Medulla oblongata (tissue), 1 donor: Measurements from ENCODE around the gene SMARCA4.

Experiments
- DNase-seq: peaks from one replicate; pipeline ENCODE4 v3.0.0-alpha.2; 2015; ENCODE audit errors: extremely low spot score

SMARCA4 gene

DNA sequence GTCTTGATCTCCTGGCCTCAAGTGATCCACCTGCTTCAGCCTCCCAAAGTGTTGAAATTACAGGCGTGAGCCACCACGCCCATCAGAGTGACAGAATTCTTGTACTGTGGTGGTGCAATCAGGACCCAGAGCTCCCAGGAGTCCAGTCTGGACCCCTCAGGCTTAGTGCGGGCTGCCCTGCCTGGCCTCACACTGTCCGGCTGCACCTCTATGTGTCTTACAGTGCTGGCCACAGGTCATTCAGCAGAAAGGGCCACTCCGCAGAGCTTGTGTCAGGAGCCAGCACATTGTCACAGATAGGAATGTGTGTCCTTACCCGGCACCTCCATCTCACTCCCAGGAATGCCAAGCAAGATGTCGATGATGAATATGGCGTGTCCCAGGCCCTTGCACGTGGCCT lies 49.2 kb downstream of the SMARCA4 start:
- DNase-seq, result no peak

DNA sequence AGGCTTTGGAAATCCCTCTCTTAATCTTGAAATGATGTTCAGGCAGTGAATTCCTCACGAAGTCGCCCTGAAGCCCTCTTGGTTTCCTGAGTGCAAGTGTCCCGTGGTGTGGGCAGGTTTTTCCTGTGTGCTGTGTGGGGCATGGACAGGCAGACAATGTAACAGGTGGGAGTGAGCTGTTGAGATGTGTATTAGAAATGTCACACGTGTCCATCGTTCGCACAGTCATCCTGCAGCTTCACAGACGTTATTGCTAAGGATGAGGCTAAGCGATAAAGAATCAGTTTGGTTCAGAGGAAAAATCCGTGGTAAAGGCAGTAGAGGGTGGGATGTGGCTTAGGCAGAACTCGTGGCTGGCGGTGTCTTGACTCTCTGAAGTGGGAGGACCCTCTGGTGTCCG lies 51.7 kb downstream of the SMARCA4 start:
- DNase-seq, result no peak

DNA sequence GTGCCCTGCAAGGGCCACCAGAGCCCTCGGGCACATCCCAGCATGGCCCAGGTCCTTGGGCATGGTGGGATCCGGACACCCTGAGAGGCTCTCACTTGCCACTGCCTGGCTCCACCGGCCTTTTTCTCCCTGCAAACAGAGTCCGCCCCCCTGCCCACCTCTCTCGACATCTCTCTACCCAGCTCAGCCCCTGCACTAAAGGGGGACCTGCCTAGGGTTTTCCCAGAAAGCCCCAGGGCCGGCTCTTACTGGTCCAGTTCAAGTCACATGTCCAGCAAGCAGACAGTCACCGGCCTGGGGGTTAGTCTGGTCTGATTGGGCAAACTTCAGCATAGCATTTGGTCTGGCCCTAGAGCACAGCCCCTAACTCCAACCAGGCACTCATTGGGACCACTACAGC lies 52.9 kb downstream of the SMARCA4 start:
- no peak for DNase-seq

DNA sequence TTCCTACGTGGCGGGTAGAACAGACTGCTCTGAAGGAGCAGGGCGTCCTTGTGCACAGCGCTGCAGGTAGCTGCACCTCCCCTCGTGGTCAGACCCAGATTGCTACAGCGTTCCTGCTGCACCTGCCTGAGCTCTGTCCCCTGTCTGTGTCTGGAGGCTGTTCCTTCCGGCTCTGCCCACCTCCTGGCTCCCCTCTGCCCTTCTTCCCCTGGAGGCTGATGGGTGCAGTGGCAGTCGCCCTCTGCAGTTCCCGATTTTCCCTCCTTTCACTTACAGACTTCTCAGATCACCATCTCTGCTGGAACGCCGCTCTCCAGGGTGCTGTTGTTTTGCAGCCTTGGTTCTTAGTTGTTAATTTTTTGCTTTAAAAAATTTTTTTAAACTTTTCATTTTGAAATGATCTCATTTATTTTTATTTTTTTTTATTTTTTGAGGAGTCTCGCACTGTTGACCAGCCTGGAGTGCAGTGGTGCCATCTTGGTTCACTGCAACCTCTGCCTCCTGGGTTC lies 53.6 kb downstream of the SMARCA4 start:
- DNase-seq, result no peak

DNA sequence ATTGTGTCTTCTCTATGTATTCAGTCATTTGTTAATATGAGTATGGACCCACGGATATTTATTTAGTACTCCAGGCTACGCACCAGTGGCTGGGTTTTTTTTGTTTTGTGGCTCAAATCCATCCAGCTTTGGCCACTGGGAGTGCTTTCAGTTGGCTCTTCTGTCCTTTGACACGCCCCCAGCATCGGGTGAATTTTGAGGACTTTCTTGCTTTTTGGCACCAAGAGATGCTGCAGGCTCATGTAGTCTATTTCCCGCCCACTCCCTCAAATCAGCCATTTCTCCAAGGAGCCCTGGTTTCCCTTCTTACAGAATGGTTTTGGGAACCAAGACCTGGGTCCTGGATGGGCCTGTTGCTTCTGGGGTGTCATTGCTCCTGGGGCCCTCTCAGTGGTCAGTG lies 55.8 kb downstream of the SMARCA4 start:
- DNase-seq, result no peak

DNA sequence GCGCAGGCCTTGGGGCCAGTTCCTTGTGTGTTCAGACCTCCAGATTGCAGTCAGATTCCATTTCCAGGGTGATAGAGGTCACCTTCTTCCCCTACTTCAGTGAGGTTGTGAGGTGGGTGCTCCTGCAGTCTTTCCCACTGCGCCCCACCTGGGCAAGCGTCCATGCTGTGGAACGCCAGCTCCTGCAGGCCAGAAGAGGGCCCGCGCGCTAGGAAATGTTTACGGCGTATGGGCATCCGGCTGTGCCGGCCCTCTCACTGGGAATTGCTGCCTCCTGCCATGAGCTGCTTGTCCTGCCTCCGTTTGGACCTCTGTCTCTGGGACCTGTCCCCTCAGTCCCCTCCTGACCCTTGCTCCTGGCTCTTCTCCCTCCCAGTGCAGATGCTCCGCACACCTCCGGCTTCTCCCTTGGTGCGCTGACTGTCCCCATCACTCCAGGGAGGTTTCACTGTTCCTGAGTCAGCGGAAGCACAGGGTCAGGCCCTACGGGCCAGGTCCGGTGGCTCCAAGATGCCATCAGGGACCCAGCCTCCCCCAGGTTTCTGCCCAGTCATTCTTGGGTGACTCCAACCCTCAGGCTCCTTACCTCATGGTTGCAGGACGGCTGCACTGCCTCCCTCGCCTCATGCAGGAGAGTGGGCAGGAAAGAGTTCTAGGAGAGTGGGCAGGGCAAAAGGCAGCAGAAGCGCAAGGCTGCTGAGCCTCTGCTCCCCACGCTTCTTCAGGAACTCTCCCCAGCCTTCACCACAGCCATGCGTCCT lies 56.6 kb downstream of the SMARCA4 start:
- DNase-seq, result no peak

DNA sequence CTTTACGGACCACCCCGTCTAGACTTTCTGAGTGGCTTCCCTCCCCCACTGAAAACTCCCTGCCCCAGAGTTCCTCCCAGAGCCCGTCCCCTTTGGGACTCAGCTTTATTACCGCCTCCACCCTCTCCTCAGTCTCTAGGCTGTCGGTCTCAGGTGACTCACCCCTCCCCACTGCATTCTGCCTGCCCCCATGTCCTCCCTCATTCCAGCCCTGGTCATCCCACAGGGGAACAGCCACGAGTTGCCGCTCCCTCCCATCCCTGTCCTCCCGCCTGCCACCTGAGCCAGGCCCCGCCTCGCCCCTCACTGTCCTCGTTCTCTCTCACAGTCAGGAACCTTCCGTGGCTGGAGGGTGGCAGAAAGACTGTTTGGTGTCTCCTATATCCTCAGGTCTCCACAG lies 57.3 kb downstream of the SMARCA4 start:
- no peak for DNase-seq

DNA sequence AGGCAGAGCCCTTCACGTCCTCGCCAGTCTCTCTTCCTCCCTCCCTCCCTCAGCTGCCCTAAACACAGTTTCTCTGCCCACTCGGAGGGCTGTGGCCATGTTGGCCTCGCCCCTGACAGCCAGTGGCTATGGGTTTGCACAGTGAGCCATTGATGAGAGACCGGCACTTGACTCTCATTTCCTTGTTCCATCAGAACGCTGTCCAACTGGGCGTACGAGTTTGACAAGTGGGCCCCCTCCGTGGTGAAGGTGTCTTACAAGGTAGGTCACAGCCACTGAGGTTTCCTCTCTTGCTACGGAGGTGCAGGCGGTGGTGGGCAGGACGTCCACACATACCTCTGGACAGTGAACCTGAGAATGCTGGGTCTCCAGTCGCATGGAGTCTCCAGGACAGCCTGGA lies 57.9 kb downstream of the SMARCA4 start:
- no peak for DNase-seq

DNA sequence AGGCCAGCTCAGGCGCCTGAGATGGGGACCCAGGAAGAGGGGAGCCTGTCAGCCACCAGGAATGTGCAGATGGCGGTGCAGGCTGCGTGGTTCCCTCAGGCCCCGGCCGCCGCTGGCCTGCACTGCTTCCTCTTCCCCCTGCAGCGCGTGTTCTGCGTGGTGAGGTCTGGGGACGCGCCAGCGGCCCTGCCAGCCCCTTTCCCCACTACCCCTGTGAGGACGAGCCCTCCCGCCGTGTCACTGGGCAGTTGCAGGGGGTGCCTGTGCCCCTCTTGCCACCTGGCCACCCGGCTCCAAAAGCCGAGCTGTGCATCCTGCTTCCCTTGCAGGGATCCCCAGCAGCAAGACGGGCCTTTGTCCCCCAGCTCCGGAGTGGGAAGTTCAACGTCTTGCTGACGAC lies 58.4 kb downstream of the SMARCA4 start:
- DNase-seq, result no peak

DNA sequence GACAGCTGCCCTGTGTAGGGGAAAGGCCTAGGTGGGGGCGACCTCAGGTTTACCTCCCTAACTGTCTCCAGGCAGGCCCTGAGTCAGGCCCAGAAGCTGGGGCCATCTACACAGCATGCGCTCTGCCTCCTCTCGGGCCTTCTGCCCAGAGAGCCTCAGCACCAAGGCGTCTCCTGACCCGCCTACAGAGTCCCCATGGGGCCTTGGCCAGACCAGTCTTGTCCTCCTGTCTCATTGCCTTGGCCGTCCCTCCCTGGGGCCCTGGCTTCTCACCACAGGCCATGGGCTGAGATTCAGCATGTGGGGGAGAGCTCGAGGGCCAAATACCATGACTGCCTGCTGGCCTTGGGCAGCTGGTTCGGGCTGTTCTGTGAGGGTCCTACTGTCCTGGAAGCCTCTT lies 59.0 kb downstream of the SMARCA4 start:
- DNase-seq, result peak; percentile 77

DNA sequence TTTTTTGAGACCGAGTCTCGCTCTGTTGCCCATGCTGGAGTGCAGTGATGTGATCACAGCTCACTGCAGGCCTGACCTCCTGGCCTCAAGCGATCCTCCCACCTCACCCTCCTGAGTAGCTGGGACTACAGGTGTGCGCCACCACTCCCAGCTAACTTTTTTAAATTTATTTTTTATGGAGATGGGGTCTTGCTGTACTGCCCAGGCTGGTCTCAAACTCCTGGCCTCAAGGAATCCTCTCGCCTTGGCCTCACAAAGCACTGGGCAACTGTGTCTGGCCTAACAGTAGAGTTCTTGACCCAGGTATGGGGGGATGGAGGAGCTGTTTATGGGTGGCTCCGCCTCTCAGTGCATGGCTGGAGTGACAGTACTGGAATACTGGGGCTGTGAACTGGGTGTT lies 59.6 kb downstream of the SMARCA4 start:
- no peak for DNase-seq

DNA sequence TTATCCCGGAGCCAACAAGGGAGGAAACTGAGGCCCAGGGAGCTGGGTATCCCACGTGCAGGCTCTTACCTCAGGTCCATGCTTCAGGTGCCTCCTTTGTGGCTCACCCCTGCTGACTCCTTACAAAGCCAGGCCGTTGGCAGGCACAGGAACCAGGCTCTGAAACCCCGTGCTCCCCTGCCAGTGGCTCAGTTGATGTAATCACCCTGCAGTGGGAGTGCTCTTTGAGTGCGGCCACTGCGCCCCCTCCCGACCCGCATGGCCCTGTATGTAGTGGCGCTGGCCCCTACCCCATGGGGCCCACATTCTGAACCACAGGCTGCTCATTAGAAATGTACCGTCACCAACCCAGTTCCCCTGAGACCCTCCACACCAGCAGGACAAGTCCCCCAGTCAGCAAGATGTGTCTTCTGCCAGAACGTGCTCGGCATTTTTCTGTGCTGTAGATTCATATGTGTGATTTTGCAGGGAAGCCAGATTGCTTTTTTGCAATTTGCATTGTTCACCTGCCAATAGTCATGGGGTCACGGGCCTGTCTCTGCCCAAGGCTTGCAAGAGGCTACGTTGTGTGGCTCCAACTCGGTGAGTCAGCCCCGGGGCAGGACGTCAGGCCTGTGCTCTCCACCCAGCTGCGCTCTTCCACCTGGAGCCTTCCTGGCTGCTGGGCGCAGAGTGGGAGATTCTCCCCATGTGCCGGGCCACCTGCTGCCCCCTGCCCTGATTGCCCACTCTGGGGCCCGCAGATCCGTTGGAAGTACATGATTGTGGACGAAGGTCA lies 60.3 kb downstream of the SMARCA4 start:
- DNase-seq, result peak; percentile 27

DNA sequence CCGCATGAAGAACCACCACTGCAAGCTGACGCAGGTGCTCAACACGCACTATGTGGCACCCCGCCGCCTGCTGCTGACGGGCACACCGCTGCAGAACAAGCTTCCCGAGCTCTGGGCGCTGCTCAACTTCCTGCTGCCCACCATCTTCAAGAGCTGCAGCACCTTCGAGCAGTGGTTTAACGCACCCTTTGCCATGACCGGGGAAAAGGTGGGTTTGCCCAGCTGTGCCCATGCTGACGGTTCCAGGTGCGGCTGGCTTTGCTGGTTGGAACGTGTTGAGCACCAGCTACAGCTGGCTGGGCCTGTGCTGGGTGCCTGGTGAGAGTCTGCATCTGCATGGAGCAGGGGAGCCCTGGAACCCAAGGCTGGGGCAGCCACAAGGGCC lies 60.9 kb downstream of the SMARCA4 start:
- no peak for DNase-seq

DNA sequence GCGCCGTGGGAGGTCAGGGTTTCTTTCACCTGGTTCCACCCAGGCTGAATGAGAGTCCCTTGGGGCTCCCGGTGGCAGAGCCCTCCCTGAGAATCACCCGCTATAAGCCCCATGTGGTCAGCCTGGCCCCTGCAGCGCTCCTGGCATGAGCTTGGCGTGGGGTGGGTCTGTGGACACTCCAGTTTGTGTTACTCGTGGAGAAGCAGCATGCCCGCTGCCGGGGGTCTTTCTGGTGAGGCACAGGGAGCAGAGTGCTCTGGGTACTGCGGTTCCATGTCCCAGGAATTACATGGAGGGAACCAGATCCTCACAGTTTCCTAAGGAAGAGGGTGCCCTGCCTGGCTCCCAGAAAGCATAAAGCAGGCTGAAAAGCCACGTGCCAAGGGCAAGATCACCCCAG lies 62.2 kb downstream of the SMARCA4 start:
- DNase-seq, result no peak

DNA sequence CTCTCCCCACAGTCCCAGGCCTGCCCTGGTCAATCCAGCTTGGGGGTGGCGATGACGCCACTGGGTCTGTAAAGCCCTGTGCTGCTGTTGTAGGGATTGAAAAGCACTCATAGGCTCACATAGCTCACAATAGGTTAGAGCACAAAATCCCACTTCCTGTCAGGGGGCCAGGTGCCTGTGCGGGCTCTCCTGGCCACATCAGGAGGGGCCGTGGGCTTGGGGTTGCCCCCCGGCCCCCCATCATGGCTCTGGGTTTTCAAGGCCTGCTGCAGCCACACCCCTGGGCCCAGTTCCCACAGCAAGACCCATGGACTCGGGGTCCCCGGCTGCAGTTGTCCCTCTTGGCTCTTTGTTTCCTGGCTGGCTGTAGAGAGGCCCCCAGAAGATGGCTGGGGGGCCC lies 62.9 kb downstream of the SMARCA4 start:
- no peak for DNase-seq

DNA sequence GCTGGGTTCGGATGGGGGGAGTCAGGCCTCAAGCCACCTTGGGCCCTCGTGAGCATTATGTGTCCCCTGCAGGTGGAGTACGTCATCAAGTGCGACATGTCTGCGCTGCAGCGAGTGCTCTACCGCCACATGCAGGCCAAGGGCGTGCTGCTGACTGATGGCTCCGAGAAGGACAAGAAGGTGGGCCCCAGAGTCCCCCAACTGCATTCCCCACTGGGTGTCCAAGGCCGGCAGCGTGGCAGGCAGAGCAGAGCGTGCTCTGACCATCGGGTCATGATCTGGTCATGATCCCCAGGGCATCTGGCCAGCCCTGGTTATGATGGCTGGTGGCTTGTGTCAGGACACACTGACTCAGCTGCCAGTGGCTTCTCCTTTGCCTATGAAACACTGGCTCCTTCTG lies 63.4 kb downstream of the SMARCA4 start:
- DNase-seq, result no peak

DNA sequence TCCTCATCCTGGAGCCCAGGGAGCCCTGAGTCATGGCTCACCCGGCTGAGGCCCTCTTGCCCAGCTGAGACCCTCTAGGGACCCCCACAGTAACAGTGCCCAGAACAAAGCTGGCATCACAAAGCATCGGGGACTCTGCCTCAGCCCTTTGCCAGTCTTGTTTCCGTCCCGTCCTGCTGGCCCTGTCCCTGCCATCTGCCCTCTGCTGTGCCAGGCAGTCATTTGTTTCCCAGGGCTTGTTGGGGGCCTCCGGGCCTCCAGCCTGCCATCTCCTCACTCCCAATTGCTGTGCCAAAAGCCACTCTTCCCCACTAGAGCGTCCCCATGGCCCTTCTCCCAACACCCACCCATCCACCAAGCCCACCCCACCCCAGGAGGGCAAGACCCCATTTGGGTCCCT lies 64.2 kb downstream of the SMARCA4 start:
- DNase-seq, result no peak

DNA sequence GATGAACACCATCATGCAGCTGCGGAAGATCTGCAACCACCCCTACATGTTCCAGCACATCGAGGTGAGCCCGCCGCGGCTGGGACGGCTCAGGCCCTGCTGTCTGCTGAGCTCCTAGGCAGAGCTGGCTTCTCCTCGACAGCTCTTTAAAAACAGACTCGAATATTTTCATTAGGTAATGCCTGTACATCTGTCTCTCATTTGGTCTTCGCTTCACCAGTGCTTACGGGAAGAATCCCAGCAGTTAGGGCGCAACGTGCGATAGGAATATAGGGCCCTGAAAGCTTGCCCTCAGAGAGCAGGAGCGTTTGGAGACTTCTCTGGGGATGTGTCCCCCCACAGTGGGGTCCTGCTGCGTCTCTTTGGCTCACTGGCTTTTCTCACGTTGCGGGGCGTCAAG lies 64.6 kb downstream of the SMARCA4 start:
- no peak for DNase-seq

DNA sequence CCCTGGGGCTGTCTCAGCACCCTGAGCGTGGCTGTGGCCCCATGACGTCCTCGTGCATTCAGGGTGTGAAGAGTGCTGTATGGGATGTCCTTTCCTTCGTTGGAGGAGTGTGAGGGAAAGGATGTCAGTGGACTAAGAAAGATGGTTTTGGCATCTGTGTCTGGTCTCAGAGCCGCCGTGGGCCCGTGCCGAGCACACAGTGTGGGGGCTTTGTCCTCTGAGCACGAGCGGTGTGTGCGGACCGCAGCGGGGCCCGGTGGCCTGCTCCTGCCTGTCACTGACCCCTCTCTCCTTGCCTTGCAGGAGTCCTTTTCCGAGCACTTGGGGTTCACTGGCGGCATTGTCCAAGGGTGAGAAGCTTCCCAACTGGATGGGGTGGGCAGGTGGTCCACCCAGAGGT lies 65.2 kb downstream of the SMARCA4 start:
- DNase-seq, result no peak

DNA sequence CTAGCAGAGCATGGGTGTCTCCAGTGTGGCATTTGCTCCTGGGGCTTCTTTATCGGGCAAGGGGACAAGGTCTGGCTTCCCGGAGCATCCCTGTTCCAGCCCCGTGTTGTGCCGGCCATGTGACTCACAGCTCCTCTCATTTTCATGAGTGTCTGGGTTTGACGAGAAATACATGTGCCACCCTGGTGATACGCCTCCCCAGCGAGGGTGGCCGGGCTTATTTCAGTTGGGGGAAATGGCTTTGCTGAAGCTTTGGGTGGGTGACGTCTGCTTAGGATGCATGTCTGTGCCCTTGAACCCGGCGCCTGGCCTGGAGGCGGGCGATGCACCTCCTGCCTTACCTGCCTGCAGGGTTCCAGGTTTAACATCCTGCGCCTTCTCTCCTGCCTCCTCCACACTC lies 66.6 kb downstream of the SMARCA4 start:
- DNase-seq, result no peak

DNA sequence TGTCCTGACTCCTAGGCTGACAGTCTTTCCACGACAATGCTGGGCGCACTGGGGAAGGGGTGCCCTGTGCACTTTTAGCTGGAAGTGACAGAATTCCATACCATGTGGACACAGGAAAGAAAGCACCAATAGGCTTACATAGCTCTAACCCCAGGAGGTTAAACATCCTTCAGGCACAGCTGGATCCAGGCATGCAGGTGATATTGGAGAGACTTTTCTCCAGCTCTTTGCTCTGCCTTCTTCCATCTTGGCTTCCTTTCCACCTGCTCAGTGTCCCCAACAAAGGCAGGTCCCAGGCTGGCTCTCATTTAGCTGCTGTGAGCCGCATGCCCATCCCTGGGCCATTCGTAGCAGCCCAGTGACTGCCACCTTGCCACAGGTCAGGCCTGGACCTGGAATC lies 67.3 kb downstream of the SMARCA4 start:
- DNase-seq, result no peak

DNA sequence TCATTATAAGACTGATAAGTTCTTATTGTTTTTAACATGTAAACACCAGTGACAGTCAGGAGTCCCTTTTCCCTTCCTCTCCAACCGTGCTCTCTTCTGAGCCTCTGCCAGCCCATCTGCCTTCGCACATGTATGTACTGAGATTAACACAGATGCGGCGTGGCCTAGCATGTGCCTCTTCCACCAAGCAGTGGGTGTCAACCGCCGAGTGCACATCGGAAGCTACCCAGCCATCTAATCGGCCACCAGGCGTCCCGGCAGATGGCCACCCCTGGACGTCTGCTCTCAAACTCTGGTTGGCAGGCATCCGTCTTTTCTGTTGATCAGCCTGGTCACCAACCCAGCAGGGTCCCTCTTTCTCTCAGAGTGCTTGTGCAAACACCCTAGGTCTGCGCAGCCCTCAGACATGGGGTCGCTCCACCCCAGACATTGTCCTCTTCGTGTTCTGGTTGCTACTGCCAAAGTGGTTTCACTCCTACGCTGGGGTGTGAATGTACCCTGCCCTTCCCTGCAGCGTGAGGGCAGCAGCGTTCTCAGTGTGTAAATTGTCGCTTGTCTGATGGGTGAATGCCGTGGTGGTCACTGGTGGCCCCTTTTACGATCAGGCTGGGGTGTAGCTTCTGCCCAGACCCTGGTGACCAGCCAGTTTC lies 70.7 kb downstream of the SMARCA4 start:
- DNase-seq, result no peak

DNA sequence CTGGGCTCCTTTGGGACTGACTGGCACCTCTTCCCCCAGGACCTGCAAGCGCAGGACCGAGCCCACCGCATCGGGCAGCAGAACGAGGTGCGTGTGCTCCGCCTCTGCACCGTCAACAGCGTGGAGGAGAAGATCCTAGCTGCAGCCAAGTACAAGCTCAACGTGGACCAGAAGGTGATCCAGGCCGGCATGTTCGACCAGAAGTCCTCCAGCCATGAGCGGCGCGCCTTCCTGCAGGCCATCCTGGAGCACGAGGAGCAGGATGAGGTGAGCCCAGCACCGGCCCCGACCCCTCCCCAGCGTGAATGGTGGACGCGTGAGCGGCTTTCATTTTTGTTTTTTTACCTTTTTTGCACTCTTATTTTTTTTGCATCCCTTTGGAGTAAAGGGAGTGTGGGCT lies 72.4 kb downstream of the SMARCA4 start:
- DNase-seq, result no peak
